Pulmonary artery endothelial cell (primary cell): Measurements from ENCODE around the gene SMPX. TPM values are rescaled to one million over a fixed set of nuclear protein-coding genes. Genes with fewer than 3 reads are reported as not detected.

Source experiments
- DNase-seq: peaks from one replicate; pipeline ENCODE4 v3.0.0-alpha.2; 2011; ENCODE audit warnings: low read depth, low spot score
- total RNA-seq: library from RNA; depleted of rRNA; stranded (reverse); fragments of >200 nt; gene quantifications from 2 replicates; pipeline ENCODE4 v1.2.3, GENCODE V29; 2014

Gene SMPX
- total RNA-seq, 1 donor from 2014 or later, result not detected

- DNase-seq, result no peak
Observed at GRCh38 chrX:21744721-21745120, 13.2 kb downstream of the SMPX start.

- no peak for DNase-seq
Observed at GRCh38 chrX:21744060-21744459, 13.9 kb downstream of the SMPX start.

- no peak for DNase-seq
Observed at GRCh38 chrX:21741869-21742701, 15.8 kb downstream of the SMPX start.

- no peak for DNase-seq
Observed at GRCh38 chrX:21741364-21741763, 16.6 kb downstream of the SMPX start.

- DNase-seq, result no peak
Observed at GRCh38 chrX:21740329-21741274, 17.3 kb downstream of the SMPX start.

GRCh38 chrX:21738950-21739287 is 19.0 kb downstream of the SMPX start:
- DNase-seq, result no peak

GRCh38 chrX:21738210-21738949 is 19.5 kb downstream of the SMPX start:
- DNase-seq, result no peak

- no peak for DNase-seq
Observed at GRCh38 chrX:21735768-21736127, 22.2 kb downstream of the SMPX start.

- no peak for DNase-seq
Observed at GRCh38 chrX:21735038-21735767, 22.7 kb downstream of the SMPX start.

- no peak for DNase-seq
Observed at GRCh38 chrX:21734175-21734574, 23.7 kb downstream of the SMPX start.

- no peak for DNase-seq
Observed at GRCh38 chrX:21733705-21734104, 24.2 kb downstream of the SMPX start.

GRCh38 chrX:21730026-21730425 is 27.9 kb downstream of the SMPX start:
- DNase-seq, result no peak

- DNase-seq, result no peak
Observed at GRCh38 chrX:21728276-21728968, 29.5 kb downstream of the SMPX start.

- DNase-seq, result no peak
Observed at GRCh38 chrX:21725916-21726315, 32.0 kb downstream of the SMPX start.

- no peak for DNase-seq
Observed at GRCh38 chrX:21725496-21725895, 32.4 kb downstream of the SMPX start.

GRCh38 chrX:21723814-21724213 is 34.1 kb downstream of the SMPX start:
- DNase-seq, result no peak

GRCh38 chrX:21723084-21723483 is 34.8 kb downstream of the SMPX start:
- no peak for DNase-seq

GRCh38 chrX:21721195-21721594 is 36.7 kb downstream of the SMPX start:
- no peak for DNase-seq

- DNase-seq, result no peak
Observed at GRCh38 chrX:21718575-21718974, 39.3 kb downstream of the SMPX start.

GRCh38 chrX:21717802-21718201 is 40.1 kb downstream of the SMPX start:
- DNase-seq, result no peak

- DNase-seq, result no peak
Observed at GRCh38 chrX:21715825-21716224, 42.1 kb downstream of the SMPX start.
